Transverse colon (tissue), 4 donors: ENCODE results near the gene CGREF1. TPM values are rescaled to one million over a fixed set of nuclear protein-coding genes. Genes with fewer than 3 reads are reported as not detected.
A peak's percentile ranks its signal among the peaks of the same experiment; 100 is the strongest.

ENCODE experiments used
- DNase-seq: peaks from one replicate; pipeline ENCODE4 v3.0.0-alpha.2; 2019
- H3K27ac ChIP-seq, 4 donors: fragments of 200-600 bp; sonication (generic); 2 replicates each; pipeline ENCODE4 v1.5.1; 2016 to 2018; ENCODE audit warnings: inconsistent platforms in 4 of 4
- H3K27me3 ChIP-seq: fragments of 200-600 bp; sonication (generic); 2 replicates; pipeline ENCODE4 v1.5.1; 2017; ENCODE audit warnings: inconsistent platforms
- H3K36me3 ChIP-seq, 4 donors: fragments of 200-600 bp; sonication (generic); 2 replicates each; pipeline ENCODE4 v1.5.1; 2017 to 2019; ENCODE audit warnings: inconsistent platforms in 4 of 4
- H3K4me1 ChIP-seq, 4 donors: fragments of 200-600 bp; sonication (generic); 2 replicates each; pipeline ENCODE4 v1.5.1; 2017 to 2020; ENCODE audit warnings: inconsistent platforms in 4 of 4
- H3K4me3 ChIP-seq, 4 donors: fragments of 200-600 bp; sonication (generic); 1 replicate in 1 of 4; 2 replicates in 3 of 4; pipeline versions ENCODE4 v1.5.1 to v1.6.1; 2017 to 2019; ENCODE audit warnings: inconsistent platforms in 4 of 4
- H3K9me3 ChIP-seq, 2 donors: fragments of 200-600 bp; sonication (generic); 2 replicates each; pipeline ENCODE4 v1.5.1; 2017 to 2019; ENCODE audit warnings: inconsistent platforms in 2 of 2
- CTCF ChIP-seq, 5 experiments: fragments of 200-600 bp in 3 of 5; fragments of 450-650 bp in 2 of 5; sonication (generic) in 3 of 5; IDR thresholded peaks; 1 replicate in 2 of 5; 2 replicates in 3 of 5; pipeline ENCODE4 v1.5.1; 2016 to 2017; ENCODE audit warnings: antibody characterized with exemption in 5 of 5, inconsistent platforms in 3 of 5, mild to moderate bottlenecking in 2 of 5, moderate library complexity in 1 of 5
- EP300 ChIP-seq: sonication (generic); formaldehyde crosslinking; IDR thresholded peaks from one replicate; pipeline ENCODE4 v1.6.1; 2017; ENCODE audit warnings: antibody characterized with exemption, low read depth
- POLR2A ChIP-seq: fragments of 450-650 bp; IDR thresholded peaks from one replicate; pipeline ENCODE4 v1.6.1; 2016; ENCODE audit warnings: antibody characterized with exemption, mild to moderate bottlenecking, moderate library complexity
- POLR2AphosphoS5 ChIP-seq, 3 donors: sonication (generic); formaldehyde crosslinking; IDR thresholded peaks; one replicate each; pipeline ENCODE4 v1.6.1; 2016; ENCODE audit warnings: antibody characterized with exemption in 3 of 3
- WGBS, 2 donors: methylation state at CpG; one replicate each; pipeline ENCODE4 v1.1.5; 2018; ENCODE audit warnings: low coverage in 1 of 2; 5-methylcytosine and 5-hydroxymethylcytosine counted together
- in situ Hi-C, 4 donors: fragments of 200-750 bp; cut with MboI; loops; one replicate each; pipeline versions ENCODE4 v1.15.0 to v1.15.1; 2017; ENCODE audit warnings: low sequenced_read_pairs in 3 of 4, low pct_ligation_motif_present in 1 of 4, low pct_unique_long_range_greater_than_20kb in 1 of 4
- intact Hi-C: fragments of 100-400 bp; cut with DNase I; formaldehyde crosslinking; loops from one replicate; pipeline ENCODE4 v1.15.1; 2023; ENCODE audit warnings: low total_unique reads
- total RNA-seq, 4 donors: library from RNA; depleted of rRNA; stranded (reverse); fragments of >200 nt; gene quantifications; one replicate each; pipeline ENCODE4 v1.1.0, GENCODE V29; 2016

CGREF1 gene
- total RNA-seq, 4 donors from 2014 or later, result 0.27 to 4.9 (median 1.1) TPM; not detected in 1

DNA sequence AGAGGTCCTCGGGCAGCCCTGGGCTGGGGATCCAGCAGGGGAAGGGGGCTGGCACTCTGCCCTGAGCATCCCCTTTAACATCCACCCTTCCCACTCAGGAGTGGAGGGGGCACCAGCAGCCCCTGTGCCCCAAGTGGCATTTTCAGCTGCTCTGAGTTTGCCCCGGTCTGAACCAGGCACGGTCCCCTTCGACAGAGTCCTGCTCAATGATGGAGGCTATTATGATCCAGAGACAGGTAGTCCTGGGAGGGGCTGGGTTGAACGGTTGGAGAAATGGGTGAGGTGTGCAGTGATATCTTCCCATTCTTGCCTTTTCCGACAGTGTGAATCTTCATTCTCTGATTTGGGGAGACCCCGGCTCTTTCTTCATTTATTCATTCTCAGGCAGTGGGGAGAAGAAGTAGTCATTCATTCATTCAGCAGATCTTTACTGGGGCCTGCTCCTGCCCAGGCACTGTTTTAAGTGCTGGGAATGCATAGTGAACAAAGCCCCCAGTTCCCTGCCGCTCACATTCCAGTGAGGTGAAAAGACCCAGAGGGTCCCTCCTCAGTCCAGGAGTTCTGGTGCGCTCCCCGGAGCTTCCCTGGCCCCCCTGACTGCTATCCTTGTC is 33.8 kb downstream of the CGREF1 start:
- WGBS, 2 donors, result 55% methylated on average over 9 of the region's 10 CpGs; no CpG with 5 or more reads in 1 of the 2 donors
- no peaks in the 10 kb centered on the region for H3K27me3 ChIP-seq
- no peaks in the 10 kb centered on the region for H3K36me3 ChIP-seq
- H3K4me1 ChIP-seq, result peaks cover 25 to 57% (median 36%) of the 10 kb centered on the region in 4 donors
- H3K9me3 ChIP-seq, result no peaks in the 10 kb centered on the region
- intact Hi-C loops (loop anchor here (5.0 kb wide), 2 partner anchors 33 to 53 kb away; partner anchors contain the start of genes AGBL5 and TMEM214), in situ Hi-C loops (loop anchor here (10.0 to 25.0 kb wide), 2 partner anchors 120 to 123 kb away; partner anchors contain the start of gene MAPRE3 (in 3 of the 4))
- DNase-seq, result no peak
- H3K4me3 ChIP-seq, result peak overlapping the region in 3 of 4 donors; percentile 51 to 72 (median 54)
- peak overlapping the region; percentile 92 to 94 (median 92) for H3K27ac ChIP-seq
- TF ChIP-seq CTCF (IDR thresholded peaks at IDR 0.05) (peak in 1 of 5 experiments; percentile 17), POLR2AphosphoS5 (IDR thresholded peaks at IDR 0.05) (no peak)

GRCh38 chr2:27084297-27085061 is 34.4 kb downstream of the CGREF1 start:
- no peaks in the 10 kb centered on the region for H3K27me3 ChIP-seq
- no peak for TF ChIP-seq POLR2A
- DNase-seq, result no peak
- H3K4me3 ChIP-seq, result no peak overlapping the region
- H3K9me3 ChIP-seq, result no peaks in the 10 kb centered on the region
- 67 to 89% methylated on average over 1 to 6 of the region's 6 CpGs for WGBS, 2 donors
- H3K27ac ChIP-seq, result peak overlapping the region in 3 of 4 donors; percentile 92 to 94 (median 93)
- in situ Hi-C loops (loop anchor here (10.0 to 25.0 kb wide), 2 partner anchors 120 to 122 kb away; partner anchors contain the start of gene MAPRE3 (in 3 of the 4)), intact Hi-C loops (loop anchor here (5.0 kb wide), 2 partner anchors 32 to 52 kb away; partner anchors contain the start of genes AGBL5 and TMEM214)
- peaks cover 25 to 57% (median 36%) of the 10 kb centered on the region in 4 donors for H3K4me1 ChIP-seq
- H3K36me3 ChIP-seq, result no peaks in the 10 kb centered on the region

- 60 to 89% methylated on average over 2 to 17 of the region's 20 CpGs for WGBS, 2 donors
- H3K9me3 ChIP-seq, result no peaks in the 10 kb centered on the region
- peaks cover 25 to 57% (median 36%) of the 10 kb centered on the region in 4 donors for H3K4me1 ChIP-seq
- intact Hi-C loops (no loop called here), in situ Hi-C loops (loop anchor here (10.0 to 25.0 kb wide), 2 partner anchors 119 to 121 kb away; partner anchors contain the start of gene MAPRE3 (in 3 of the 4))
- DNase-seq, result no peak
- no peak overlapping the region for H3K4me3 ChIP-seq
- TF ChIP-seq POLR2A (no peak), POLR2AphosphoS5 (IDR thresholded peaks at IDR 0.05) (no peak), CTCF (IDR thresholded peaks at IDR 0.05) (no peak), EP300 (no peak)
- H3K27ac ChIP-seq, result peak overlapping the region in 2 of 4 donors; percentile 29 to 94
- no peaks in the 10 kb centered on the region for H3K36me3 ChIP-seq
- no peaks in the 10 kb centered on the region for H3K27me3 ChIP-seq
Observed at GRCh38 chr2:27083410-27084296, 35.3 kb downstream of the CGREF1 start.

GRCh38 chr2:27082773-27083409 is 36.0 kb downstream of the CGREF1 start:
- Histone ChIP-seq H3K27me3 (no peaks in the 10 kb centered on the region), H3K27ac (peak overlapping the region in 2 of 4 donors; percentile 29 to 92), H3K36me3 (no peaks in the 10 kb centered on the region), H3K4me1 (peaks cover 28 to 60% (median 36%) of the 10 kb centered on the region in 4 donors), H3K4me3 (no peak overlapping the region), H3K9me3 (no peaks in the 10 kb centered on the region)
- intact Hi-C loops (no loop called here), in situ Hi-C loops (loop anchor here (10.0 to 25.0 kb wide), 2 partner anchors 118 to 121 kb away; partner anchors contain the start of gene MAPRE3 (in 3 of the 4))
- WGBS, 2 donors, result 90% methylated on average over 13 of the region's 27 CpGs; no CpG with 5 or more reads in 1 of the 2 donors
- no peak for DNase-seq
- no peak for TF ChIP-seq CTCF (IDR thresholded peaks at IDR 0.05)
- no peak for TF ChIP-seq EP300
- no peak for TF ChIP-seq POLR2A
- no peak for TF ChIP-seq POLR2AphosphoS5 (IDR thresholded peaks at IDR 0.05)
